Measurements from ENCODE around the gene BCAP31.
"Not testable (repeated sequence)": the region's sequence is repeated elsewhere in the genome, so short reads cannot be mapped to it uniquely, and the experiment has no call there.

DNA sequence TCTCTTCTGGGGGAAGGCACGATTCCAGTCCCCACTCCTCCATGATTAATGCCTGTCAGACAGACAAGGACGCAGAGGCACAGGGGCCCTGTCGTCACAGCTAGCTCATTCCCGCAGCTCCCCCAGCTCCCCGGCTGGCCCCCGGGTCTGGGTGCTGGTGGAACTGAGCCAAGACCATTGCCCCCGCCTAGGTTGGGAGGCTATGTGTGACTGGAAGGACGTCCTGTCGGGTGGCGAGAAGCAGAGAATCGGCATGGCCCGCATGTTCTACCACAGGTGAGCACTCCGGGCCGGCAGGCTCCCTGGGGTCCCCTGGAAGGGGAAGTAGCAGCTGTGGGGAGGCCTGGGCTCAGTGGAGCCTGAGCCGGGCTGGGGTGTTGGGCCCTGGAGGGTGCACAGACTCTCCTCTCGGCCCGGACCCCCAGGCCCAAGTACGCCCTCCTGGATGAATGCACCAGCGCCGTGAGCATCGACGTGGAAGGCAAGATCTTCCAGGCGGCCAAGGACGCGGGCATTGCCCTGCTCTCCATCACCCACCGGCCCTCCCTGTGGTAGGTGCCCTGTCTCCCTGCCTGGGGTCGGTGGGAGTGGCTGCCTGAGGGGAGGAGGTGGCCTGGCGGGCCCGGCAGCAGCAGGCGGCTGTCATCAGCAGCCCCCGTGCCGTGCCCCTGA lies 18.7 kb upstream of the BCAP31 start:
- TF ChIP-seq, protein P1, sequence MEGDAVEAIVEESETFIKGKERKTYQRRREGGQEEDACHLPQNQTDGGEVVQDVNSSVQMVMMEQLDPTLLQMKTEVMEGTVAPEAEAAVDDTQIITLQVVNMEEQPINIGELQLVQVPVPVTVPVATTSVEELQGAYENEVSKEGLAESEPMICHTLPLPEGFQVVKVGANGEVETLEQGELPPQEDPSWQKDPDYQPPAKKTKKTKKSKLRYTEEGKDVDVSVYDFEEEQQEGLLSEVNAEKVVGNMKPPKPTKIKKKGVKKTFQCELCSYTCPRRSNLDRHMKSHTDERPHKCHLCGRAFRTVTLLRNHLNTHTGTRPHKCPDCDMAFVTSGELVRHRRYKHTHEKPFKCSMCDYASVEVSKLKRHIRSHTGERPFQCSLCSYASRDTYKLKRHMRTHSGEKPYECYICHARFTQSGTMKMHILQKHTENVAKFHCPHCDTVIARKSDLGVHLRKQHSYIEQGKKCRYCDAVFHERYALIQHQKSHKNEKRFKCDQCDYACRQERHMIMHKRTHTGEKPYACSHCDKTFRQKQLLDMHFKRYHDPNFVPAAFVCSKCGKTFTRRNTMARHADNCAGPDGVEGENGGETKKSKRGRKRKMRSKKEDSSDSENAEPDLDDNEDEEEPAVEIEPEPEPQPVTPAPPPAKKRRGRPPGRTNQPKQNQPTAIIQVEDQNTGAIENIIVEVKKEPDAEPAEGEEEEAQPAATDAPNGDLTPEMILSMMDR (IDR thresholded peaks at IDR 0.05): not testable (repeated sequence)
- not testable (repeated sequence) for TF ChIP-seq EP300, POLR2A (IDR thresholded peaks at IDR 0.05)

All from ovary (tissue), 3 donors.